Activated naive CD4-positive, alpha-beta T cell treated with anti-CD3 and anti-CD28 coated beads, Interleukin-2, amount 50 U/mL, for 16 hours (primary cell): Measurements from ENCODE around the gene EEF1AKMT1.

Experiments used
- DNase-seq: peaks from one replicate; pipeline ENCODE4 v3.0.0-alpha.2; 2020

Gene EEF1AKMT1, protein sequence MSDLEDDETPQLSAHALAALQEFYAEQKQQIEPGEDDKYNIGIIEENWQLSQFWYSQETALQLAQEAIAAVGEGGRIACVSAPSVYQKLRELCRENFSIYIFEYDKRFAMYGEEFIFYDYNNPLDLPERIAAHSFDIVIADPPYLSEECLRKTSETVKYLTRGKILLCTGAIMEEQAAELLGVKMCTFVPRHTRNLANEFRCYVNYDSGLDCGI

DNA sequence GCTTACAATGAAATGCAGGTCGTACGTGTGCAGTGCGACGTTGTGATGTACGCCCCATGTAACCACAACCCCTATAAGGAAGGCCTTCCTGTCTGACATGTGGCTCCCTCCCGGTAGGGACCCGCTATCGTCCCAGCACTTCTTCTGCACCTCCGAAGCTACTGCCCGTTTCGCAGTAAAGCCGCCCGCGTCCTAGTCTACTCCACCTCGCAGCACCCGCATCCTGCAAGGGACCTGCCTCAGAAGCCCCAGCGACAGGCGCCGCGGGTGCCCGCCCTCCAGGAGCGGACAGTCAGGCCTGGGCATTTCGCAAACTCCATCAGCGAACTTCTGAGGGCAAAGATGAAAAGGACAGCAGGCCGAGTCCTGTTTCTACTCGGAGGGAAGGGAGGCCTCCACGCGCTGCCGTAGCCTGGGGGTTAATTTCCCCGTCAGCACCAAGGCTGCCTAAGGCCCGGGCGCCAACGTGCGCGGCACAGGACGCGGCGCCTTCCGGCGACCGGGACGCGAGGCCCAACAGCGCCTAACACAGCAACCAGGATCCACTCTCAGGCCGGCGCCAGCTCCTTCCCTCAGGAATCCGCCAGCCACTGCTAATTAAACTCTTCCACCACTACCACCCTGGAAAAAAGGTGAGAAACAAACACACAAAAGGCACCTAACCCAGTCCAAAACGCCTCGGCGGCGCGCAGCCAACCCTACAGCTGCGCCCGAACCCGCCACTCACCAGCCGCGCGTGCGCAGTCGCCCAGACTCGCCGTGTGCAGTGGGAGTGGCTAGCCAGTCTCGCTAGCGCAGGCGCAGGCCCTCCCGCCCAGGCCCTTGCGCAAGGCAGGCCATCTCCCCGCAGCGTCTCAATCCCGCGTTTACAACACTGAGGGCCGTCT is at the start of gene EEF1AKMT1:
EEF1AKMT1 (minus strand) TSS at position 768 of the 887 bp plus-strand sequence. CDS start 16,363 bp downstream, outside the sequence.
- DNase-seq: peak; percentile 95

DNA sequence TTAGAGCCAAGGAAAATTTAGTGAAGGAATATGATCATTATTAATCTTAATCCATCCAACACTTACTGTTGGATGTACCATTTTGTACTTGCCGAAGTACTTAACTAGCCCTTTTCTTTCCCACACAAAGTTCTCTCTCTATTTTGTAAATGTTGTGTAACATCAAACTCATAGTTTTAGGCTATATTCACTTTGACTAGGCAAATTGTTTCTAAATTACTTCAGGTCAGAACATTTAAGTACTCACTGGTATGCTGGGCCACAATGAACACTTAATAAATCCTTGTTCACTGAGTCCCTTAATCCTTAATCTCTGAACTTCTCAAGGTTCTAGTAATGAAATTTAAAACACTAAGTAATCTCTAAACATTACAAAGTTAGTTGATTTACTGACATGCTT is 49.3 kb upstream of the EEF1AKMT1 start:
- no peak for DNase-seq

DNA sequence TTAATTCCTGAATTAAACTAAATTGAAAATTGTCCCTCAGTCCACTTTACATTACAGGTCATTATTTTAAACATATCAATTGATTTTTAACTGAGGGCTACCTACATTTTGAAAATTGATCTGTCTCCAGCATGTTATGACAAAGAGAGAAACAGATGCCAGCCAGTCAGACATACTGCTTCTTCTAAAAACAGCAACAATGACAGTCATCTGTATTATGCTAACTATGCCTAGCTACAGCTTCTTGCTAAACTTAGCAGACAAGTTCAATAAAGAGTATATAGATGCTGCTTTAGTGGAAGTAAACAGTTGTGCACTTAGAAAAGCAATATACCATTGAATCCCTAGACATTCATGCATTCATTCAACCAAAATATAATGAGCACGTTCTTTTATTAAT is 48.6 kb upstream of the EEF1AKMT1 start:
- no peak for DNase-seq

DNA sequence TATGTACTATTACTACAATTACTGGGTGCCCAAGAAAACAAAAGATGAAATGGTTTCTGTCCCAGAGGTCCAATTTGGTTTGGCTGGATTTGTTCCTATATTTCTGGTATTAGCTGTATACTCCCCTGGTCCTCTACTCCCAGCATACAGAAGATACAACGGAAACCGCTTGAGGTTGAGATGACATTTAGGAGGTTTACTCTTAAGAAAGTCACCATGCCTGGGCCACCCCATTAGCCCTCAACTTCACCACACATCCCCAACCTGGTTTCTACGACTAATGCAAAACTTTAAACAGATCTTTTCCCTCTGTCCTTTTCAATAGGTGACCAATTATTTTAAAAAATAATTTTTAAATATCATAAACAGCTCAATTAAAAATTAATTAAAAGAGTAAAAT is 46.0 kb upstream of the EEF1AKMT1 start:
- DNase-seq: no peak

DNA sequence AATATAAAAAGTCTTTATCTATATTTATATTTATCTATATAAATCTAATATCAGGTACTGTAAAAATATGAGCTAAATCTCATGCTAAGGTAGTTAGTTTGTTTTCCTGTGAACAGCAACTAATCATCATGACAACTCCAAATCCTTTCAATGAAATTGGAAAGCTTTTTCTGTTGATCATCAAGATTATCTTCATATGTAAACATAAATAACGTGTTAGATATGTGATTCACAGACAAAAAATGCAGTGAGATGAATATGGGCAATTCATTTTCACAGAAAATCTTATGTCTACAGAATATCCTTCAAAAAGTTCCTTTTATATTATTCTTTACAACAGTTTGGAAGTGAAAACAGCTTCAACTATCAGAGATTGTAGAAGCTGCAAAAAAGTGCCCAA is 41.7 kb upstream of the EEF1AKMT1 start:
- no peak for DNase-seq

DNA sequence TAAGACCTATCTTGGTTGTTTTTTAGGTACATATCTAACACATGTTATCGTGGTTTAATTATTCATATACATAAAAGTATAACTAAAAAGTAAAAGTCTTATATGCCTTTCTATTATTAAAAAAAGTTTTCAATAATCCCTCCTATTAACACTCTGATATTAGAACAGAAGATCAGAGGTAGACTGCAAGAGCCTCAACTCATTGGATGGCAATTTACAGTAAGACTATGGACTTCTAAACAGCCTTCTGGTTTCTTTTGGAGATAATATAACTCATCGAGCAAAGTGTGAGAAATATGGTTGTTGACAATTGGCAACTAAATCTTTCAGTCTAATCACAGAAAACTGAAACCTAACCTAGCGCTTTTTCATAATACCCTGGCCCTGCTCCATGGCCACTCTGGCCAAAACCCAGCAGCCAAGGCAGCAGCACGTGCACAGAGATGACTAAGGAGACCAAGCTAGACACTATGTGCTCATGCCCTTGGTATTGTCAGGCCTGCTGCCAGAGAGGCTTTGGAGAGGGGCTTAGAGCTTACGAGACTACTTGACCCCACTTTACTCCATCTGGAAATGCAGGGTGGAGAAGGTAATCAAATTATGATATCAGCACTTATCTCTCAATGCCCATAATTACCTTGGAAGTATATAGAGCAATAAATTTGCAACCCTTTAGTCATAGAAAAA is 40.6 kb upstream of the EEF1AKMT1 start:
- no peak for DNase-seq

DNA sequence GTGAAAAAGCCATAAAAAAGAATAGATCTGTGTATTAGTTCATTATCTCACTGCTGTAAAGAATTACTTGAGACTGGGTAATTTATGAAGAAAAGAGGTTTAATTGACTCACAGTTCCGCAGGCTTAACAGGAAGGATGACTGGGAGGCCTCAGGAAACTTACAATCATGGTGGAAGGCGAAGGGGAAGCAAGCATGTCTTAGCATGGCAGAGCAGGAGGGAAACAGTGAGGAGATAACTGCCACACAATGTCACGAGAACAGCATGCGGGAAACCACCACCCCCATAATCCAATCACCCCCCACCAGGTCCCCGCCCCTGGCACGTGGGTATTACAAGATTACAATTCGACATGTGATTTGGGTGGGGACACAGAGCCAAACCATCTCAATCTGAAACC is 39.1 kb upstream of the EEF1AKMT1 start:
- DNase-seq: no peak

DNA sequence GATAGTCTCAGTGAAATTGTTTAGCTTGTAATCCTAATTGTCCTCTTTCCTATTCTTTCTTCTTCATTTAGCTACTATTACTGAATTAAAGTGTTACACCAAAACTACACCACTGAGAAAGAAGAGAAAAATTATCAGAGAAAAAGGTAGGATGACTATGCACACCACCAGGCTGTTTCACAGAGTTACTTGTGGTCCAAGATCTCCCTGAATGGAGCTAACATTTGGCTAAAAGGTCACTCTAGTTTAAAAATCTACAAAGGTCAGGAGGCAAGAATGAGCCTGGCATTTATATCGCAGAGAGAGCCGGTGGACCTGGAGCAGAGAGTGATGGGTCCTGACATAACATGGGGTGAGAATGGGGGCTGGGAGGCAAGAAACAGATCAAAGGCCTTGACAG is 37.0 kb upstream of the EEF1AKMT1 start:
- DNase-seq: no peak

DNA sequence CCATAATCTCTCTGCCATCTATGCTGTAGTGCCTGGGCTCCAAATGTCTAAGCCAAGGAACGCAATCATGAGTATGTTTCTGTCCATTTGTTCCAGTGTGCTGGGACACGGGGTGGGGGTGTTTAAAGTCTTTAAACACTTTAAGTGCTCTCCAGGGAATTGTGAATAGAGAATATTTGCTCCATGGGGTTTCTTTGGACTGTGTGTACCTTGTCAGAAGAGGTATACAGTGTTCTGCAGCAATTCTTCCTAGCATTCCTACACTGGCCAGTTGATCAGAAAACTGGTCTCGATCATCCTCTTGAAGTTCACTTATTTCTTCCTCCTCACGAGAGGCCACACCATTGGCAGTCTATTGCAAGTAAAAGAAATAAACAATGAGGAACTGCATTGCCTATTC is 35.1 kb upstream of the EEF1AKMT1 start:
- DNase-seq: no peak

DNA sequence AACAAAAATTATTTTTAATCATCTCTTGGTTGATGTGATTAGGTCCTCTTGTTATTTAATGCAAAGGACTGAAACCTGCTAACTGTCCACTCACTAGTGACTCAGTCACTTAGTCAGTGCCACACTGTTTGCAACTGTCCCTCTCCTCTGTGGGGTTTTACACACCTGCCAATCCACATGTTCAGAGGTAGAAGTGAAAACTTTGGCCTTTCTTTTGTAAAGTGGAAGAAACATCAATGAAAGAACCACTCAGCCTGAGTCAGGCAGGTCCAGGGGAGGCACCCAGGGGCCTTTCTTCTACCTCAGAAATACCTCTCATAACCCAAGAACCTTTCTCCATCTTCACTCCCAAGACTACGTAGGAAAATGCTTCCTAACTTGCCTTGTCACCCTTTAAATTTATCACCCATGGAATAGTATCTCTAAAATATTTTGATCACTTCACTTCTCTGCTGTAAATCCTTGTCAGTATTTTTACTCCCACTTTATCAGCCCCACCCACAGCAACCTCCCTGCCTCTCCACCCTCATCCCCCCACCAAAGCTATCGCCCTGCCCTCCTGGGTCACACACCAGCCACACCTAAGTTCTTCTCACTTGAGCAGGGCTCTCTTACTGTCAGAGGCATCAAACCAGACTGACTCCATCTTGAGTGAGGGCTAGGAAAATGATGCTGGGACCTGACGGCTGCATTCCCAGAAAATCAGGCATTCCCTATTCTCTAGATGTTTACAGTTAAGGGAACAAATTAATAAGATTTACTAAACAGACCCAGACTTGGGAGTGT is 29.6 kb upstream of the EEF1AKMT1 start:
- no peak for DNase-seq

DNA sequence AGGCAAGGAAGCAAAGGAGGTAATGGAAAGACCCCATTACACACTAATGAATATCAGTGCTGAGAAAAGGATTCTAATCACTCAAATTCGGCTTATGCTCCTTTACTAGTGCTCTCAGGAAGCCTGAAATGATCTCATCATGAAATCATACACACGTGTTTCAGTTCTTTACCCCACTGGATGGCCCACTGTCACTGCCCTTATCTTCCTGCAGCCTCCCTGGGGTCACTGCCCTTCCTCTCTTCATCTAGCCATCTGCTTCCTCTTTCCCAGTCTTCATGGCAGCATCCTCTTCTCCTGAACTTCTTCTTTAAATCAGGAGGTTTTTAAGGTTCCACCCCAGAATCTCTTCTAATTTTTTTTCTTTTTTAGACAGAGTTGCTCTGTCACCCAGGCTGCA is 27.9 kb upstream of the EEF1AKMT1 start:
- no peak for DNase-seq

DNA sequence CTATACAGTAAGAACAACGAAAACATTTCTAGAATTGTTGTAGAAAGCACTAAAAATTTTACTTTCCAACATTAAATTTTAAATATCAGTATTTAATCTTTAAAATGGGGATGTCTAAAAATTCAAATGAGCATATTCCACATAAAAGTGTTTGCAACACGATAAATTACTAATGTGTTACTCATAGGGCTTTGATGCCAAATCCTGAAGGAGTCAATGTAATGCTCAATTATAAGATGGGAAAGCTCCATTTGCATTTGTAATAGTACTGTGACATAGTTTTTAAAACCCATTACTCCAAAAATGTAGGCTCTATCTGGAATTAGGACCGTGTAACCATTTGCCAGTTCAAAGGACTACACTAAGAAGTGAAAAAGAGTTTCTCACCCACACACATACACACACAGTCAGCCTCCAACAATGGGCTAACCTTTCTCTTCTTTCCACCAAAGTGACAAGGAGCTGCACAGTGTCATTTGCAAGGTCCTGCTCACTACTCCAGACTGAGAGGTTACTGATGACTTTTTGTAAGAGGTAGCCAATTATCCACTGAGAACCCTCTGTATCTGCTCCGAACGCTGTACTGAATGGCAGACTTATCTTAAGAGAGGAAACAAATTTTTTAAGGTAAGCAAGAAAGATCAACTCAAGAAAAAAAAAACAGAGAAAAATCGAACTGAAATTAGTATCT is 26.1 kb upstream of the EEF1AKMT1 start:
- DNase-seq: no peak

DNA sequence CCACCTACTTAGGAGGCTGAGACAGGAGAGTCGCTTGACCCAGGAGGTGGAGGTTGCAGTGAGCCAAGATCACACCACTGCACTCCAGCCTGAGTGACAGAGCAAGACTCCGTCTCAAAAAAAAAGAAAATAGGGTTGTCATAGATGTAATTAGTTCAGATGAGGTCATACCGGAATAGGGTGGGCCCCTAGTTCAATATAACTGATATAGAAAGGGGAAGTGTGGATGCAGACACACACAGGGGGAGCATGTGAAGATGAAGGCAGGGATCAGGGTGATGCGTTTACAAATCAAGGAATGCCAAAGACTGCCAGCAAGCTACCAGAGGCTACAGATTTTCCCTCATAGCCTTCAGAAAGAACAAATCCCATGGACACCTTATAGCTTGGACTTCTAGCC is 24.3 kb upstream of the EEF1AKMT1 start:
- no peak for DNase-seq

DNA sequence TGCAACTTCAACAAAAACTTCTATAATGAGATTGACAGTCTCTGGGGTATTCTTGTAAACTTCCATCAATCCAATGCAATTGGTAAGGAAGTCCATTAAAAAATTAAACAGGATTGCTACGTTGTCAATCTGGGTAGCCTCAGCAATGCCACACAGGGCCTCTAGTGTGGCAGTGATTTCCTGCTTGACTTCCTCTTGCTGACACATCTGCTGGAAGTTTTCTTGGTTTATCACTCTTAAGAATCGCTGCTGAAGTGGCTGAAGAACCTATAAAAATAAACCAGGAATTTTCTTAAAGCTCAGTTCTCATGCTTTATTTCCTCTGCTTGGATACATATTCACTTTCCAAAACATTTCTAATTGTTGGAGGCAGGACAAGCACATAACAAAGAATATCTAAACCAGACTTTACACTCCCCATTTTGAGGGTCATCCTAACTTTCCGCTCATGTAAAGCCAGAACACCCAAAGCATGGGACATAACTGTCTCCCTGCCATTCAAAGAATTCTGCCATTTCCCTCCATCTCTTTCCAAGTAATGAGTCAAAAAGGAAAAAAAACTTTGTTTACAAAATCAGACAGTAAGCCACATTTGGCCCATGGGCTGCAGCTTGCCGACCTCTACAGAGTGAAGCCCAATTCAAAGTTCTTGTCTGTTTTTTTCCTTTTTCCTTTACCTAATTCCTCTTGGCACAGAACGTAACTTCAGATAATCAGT is 23.2 kb upstream of the EEF1AKMT1 start:
- DNase-seq: no peak

DNA sequence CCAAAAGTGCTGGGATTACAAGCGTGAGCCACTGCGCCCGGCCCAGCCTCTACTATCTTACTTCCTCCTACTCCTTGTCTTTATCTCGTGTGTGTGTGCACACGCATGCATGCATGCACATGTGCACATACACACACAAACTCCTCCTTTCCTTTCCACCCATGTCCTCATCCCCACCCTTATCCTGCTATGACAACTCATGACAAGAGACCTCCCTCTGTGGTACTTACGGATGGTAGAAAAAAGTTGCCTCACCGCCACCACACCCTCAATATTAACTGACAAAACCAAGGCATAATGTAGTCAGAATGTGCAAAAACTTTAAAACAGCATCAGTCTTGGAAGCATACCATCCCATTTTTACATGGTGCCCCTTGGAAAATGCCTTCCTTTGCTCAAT is 15.9 kb upstream of the EEF1AKMT1 start:
- no peak for DNase-seq

DNA sequence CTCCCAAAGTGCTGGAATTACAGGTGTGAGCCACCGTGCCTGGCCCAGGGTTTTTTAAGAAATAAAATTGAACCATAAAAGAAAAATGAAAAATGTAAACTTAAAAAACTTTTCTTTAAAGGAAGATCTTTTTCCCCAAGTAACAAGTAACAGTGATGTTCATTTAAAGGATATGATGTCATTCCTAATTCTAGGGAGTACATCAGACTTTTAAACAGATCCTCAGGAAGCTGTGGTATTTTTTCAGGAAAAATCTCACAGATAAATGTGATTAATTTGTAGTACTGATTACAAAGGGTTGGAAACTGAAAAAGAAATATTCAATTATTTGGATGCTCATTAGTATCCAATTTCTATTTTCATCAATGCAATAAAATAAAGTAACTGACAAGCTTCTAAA is 14.6 kb upstream of the EEF1AKMT1 start:
- no peak for DNase-seq

DNA sequence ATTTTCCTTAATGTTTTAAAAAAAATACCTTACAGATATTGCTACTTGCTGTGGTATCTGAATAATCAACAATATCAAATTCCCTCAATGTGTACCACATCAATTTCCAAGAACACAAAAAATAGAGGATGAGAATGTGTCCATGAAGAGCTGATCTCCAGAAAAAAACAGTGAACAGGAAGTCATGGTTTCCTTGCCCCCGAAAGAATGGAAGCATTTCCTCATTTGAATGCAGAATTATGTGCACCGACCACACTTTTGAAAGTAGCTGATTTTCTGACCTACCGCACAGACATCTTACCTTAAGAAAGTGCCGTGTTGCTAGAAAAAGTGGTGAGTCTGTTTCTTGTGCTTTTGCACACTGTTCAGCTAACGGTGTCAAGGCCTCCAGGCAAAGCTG is 13.4 kb upstream of the EEF1AKMT1 start:
- DNase-seq: no peak

DNA sequence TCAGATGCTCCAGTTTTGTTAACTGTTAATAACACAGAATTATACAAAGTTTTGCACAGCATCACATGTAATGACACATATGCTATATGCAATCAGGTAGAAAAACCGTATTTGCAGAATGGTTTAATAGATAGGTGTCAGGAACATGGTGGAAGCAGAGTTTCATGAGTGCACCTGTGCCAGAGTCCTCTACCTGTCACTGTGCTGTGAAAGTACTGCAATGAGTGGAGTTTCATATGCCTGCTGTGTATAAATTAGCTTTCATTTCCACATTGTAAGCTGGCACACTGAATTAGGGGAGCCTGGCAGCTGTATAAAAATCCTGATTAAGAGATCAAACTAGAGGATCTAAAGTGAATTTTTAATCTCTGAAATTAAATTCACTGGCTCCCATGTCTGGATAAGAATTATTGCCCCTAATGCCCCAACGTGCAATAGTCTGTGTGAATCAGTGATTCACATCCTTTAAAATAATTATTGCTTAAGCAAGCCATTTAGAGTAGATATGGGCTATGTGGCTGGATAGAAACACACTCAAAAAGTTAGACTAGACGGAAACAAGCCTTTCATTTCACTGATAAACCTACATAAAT is 8.5 kb upstream of the EEF1AKMT1 start:
- DNase-seq: no peak

DNA sequence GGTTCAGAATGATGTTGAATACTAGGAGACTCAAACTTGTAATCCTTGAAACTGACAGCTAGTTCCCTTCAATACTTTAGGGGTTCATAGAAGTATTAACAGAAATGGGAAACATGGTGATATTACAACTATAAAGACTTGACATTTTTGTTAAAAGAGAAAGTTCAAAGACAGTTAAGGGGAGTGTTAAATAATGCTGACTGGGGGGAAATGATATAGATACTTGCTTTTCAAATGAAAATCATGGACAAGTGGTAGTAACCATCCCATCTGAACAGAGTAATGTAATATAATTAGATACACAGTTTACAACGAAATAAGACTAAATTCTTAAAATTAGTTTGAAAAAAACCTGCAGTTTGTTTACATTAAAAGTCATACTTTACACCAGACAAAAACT is 6.6 kb upstream of the EEF1AKMT1 start:
- DNase-seq: no peak

DNA sequence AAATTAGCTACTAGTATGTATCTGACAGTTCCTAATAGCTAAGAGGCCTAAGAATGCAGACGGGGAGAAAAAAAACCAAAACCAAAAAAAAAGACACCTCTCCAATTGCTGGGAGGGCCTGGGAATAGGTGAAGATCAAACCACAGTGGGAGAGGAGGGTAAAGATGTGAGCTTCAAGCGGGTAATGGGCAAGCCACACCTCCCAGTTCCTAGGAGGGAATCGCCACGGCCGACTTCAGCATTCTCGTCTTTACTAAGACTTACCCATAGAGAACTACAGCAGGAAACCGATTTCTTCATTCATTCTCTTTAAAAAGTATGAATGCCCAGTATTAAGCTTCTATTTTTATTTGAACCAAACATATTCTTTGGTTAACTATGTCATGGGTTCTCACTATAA is 5.6 kb upstream of the EEF1AKMT1 start:
- no peak for DNase-seq

DNA sequence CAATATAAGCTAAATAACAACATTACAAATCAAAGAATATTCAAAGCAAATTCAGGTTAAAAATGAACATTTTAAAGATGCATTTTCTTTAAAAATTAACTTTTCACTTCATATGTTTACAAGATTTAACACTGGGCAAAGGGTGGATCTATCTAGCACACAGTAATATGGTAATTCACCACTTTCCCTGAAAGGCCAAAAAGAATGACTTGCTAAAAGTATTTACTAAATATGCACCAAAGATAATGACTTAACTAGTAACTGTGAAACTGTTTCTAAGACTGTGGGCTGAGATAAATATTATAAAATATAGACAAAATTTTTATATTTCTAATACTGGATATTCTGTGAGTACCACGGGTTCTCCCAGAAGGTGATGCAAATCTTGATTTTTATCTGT is 4.5 kb upstream of the EEF1AKMT1 start:
- DNase-seq: no peak
